ENCODE measurements around the gene MGAT4A.

DNA sequence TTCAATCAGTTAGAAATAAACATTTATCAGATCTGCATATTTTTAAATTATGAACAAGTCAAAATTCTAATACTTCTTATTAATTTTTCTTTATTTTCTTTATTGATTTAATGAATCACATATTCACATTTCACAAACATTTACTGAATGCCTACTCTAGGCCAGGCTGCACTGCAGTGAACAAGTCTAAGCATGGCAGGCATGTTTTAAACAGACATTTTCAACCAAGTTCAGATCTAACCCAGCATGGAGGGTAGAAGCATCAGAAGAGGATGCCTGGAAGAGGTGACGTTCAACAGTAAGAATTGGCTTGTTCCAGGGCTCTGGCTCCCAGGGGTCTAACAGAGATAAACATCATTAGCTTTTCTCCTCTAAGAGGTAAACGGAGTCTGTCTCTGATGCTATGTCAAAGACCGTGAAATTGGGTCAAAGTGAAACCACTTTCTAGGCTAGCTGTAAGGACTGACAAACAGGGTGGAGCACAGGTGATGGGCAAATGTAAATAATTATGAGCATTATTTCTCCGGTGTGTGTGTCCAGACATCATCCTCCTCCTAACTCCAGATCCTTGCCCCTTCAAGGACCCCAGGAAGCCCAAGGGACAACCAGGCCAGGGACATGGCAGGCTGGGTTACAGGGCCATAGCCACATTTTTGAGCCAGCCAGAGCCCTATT is 72.0 kb downstream of the MGAT4A start:
- TF ChIP-seq POLR2A (IDR thresholded peaks at IDR 0.05): no peak
- TF ChIP-seq, protein P1, sequence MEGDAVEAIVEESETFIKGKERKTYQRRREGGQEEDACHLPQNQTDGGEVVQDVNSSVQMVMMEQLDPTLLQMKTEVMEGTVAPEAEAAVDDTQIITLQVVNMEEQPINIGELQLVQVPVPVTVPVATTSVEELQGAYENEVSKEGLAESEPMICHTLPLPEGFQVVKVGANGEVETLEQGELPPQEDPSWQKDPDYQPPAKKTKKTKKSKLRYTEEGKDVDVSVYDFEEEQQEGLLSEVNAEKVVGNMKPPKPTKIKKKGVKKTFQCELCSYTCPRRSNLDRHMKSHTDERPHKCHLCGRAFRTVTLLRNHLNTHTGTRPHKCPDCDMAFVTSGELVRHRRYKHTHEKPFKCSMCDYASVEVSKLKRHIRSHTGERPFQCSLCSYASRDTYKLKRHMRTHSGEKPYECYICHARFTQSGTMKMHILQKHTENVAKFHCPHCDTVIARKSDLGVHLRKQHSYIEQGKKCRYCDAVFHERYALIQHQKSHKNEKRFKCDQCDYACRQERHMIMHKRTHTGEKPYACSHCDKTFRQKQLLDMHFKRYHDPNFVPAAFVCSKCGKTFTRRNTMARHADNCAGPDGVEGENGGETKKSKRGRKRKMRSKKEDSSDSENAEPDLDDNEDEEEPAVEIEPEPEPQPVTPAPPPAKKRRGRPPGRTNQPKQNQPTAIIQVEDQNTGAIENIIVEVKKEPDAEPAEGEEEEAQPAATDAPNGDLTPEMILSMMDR (IDR thresholded peaks at IDR 0.05): no peak
- TF ChIP-seq EP300 (IDR thresholded peaks at IDR 0.05): no peak
